Natural killer cell (primary cell): ENCODE data around the gene TEX12. TPM values are rescaled to one million over a fixed set of nuclear protein-coding genes. Genes with fewer than 3 reads are reported as not detected.
"Not testable (repeated sequence)": the region's sequence is repeated elsewhere in the genome, so short reads cannot be mapped to it uniquely, and the experiment has no call there.

Experiments used
- ATAC-seq, 3 donors: fragments of 150-1000 bp in 2 of 3; fragments of 200-7000 bp in 1 of 3; cut with Tn5 transposase; 1 replicate in 1 of 3; 2 replicates in 2 of 3; pipeline ENCODE4 v1.10.0; 2021; ENCODE audit warnings: mild to moderate bottlenecking in 2 of 3, moderate library complexity in 2 of 3
- DNase-seq, 2 donors: peaks; one replicate each; pipeline versions ENCODE4 v3.0.0 to v3.0.0-alpha.2; 2013 to 2021; ENCODE audit warnings: mixed read lengths in 1 of 2
- H3K27ac ChIP-seq: one replicate; pipeline ENCODE4 v1.5.1; 2013; ENCODE audit warnings: mild to moderate bottlenecking, low read length
- H3K27me3 ChIP-seq: one replicate; pipeline ENCODE4 v1.6.1; 2013; ENCODE audit warnings: low read length; ENCODE audit not compliant: control insufficient read depth, insufficient read depth
- H3K36me3 ChIP-seq: one replicate; pipeline ENCODE4 v1.6.1; 2013; ENCODE audit warnings: low read length; ENCODE audit not compliant: control insufficient read depth, insufficient read depth
- H3K4me1 ChIP-seq: one replicate; pipeline ENCODE4 v1.6.1; 2013; ENCODE audit warnings: low read length; ENCODE audit not compliant: control insufficient read depth, insufficient read depth
- H3K4me3 ChIP-seq: one replicate; pipeline ENCODE4 v1.5.1; 2013; ENCODE audit warnings: low read length
- H3K9me3 ChIP-seq: one replicate; pipeline ENCODE4 v1.6.1; 2013; ENCODE audit warnings: low read length; ENCODE audit not compliant: control insufficient read depth, insufficient read depth
- H3K27ac Mint-ChIP-seq, 2 donors: one replicate each; pipeline ENCODE4 v1.8.0; 2022; ENCODE audit warnings: mild to moderate bottlenecking in 2 of 2, mixed read lengths in 2 of 2, moderate library complexity in 1 of 2
- H3K27me3 Mint-ChIP-seq, 2 donors: one replicate each; pipeline ENCODE4 v1.8.0; 2022; ENCODE audit warnings: low read depth in 2 of 2, mixed read lengths in 2 of 2
- H3K36me3 Mint-ChIP-seq: one replicate; pipeline ENCODE4 v1.8.0; 2022; ENCODE audit warnings: mixed read lengths
- H3K4me1 Mint-ChIP-seq, 2 donors: one replicate each; pipeline ENCODE4 v1.8.0; 2022; ENCODE audit warnings: mixed read lengths in 2 of 2
- H3K4me3 Mint-ChIP-seq: one replicate; pipeline ENCODE4 v1.8.0; 2022; ENCODE audit warnings: mild to moderate bottlenecking, moderate library complexity, mixed read lengths
- H3K9me3 Mint-ChIP-seq, 2 donors: one replicate each; pipeline ENCODE4 v1.8.0; 2022; ENCODE audit warnings: mixed read lengths in 2 of 2
- WGBS: methylation state at CpG from one replicate; pipeline ENCODE4 v1.1.7; 2013; ENCODE audit warnings: missing lambda C conversion rate; ENCODE audit not compliant: insufficient coverage; 5-methylcytosine and 5-hydroxymethylcytosine counted together
- intact Hi-C: fragments of 100-400 bp; cut with micrococcal nuclease; formaldehyde crosslinking; loops from one replicate; pipeline ENCODE4 v1.14.2; 2022
- total RNA-seq, 4 donors: library from RNA; stranded (reverse); fragments of 120-200 nt in 1 of 4; gene quantifications; one replicate each; pipeline versions ENCODE4 v1.2.3 to v1.2.4, GENCODE V29; 2013 to 2022
- TF ChIP-seq, protein P1 (sequence below): fragments of 200-600 bp; IDR thresholded peaks from one replicate; pipeline ENCODE4 v1.8.0; 2022; ENCODE audit warnings: antibody characterized with exemption

Gene TEX12
- total RNA-seq, 3 donors from 2014 or later (not counting 1 experiment from before 2014, with no cell fraction given), result 0.45 to 0.82 (median 0.50) TPM

DNA sequence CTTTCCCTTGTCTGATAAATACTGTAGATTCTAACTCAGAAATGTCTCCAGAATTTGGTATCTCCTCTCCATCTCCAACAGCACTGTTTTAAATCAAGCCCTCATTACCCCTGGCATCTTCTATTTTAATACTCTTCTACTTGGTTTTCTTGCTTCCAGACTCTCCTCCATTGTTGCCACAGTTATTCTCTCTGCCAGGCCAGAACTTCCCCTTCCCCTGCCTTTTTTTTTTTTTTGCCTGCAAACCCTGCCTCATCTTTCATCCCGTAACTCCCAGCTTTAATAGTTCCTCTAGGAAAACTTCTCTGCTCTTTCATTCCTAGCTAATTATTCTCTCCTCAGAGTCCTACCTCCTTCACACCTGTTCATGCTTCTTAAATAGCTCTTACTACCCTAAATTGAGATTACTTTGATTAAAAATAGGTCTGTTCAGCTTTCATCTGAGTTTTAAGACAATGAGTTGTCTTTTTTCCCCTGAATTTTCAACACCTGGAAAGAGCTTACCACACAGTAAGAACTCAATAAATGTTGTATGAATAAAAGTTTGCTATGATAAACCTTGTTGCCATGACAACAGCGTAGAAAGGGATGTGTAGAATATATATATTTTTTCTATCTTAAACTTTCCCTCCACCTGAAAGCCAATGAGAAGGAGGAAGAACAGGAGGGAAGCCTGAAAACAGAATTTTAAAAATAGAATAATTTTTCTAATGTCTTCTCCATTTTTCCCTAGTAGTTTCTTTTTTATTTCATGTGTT lies 6.9 kb upstream of the TEX12 start:
- 38% methylated on average over 1 of the region's 2 CpGs for WGBS
- Mint-ChIP-seq H3K4me1 (peaks cover 35 to 40% of the 10 kb centered on the region in 2 donors), H3K27ac (peak overlapping the region in 1 of 2 donors; percentile 17), H3K36me3 (no peaks in the 10 kb centered on the region), H3K4me3 (no peak overlapping the region), H3K27me3 (peaks cover 0 to 5% of the 10 kb centered on the region in 2 donors), H3K9me3 (no peaks in the 10 kb centered on the region)
- ATAC-seq, result no peak
- no peaks in the 10 kb centered on the region for H3K9me3 ChIP-seq
- no peak overlapping the region for H3K4me3 ChIP-seq
- TF ChIP-seq, protein P1, sequence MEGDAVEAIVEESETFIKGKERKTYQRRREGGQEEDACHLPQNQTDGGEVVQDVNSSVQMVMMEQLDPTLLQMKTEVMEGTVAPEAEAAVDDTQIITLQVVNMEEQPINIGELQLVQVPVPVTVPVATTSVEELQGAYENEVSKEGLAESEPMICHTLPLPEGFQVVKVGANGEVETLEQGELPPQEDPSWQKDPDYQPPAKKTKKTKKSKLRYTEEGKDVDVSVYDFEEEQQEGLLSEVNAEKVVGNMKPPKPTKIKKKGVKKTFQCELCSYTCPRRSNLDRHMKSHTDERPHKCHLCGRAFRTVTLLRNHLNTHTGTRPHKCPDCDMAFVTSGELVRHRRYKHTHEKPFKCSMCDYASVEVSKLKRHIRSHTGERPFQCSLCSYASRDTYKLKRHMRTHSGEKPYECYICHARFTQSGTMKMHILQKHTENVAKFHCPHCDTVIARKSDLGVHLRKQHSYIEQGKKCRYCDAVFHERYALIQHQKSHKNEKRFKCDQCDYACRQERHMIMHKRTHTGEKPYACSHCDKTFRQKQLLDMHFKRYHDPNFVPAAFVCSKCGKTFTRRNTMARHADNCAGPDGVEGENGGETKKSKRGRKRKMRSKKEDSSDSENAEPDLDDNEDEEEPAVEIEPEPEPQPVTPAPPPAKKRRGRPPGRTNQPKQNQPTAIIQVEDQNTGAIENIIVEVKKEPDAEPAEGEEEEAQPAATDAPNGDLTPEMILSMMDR, result no peak
- H3K27ac ChIP-seq, result no peak overlapping the region
- H3K27me3 ChIP-seq, result no peaks in the 10 kb centered on the region
- no peak for DNase-seq
- no peaks in the 10 kb centered on the region for H3K36me3 ChIP-seq
- intact Hi-C loops, result no loop called here
- peaks cover 2% of the 10 kb centered on the region for H3K4me1 ChIP-seq

DNA sequence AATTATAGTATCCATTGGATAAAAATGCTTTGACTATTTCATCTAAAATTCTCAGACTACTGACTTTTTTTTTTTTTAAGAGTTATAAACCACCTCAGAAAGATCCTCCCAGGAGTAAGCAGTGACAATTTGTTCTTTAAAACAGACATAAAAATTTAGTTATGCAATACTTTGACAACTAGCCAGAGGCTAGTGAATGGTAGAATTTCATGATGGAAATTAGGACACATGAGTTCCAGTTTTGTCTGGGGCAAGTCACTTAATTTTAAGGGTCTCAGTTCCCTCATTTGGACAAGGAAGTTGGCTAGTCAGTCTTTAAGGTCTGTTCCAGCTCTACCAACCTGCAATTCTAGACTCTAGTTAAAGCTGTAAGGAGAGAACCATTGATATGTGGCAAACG lies 6.2 kb upstream of the TEX12 start:
- no peaks in the 10 kb centered on the region for H3K9me3 ChIP-seq
- no peak overlapping the region for H3K4me3 Mint-ChIP-seq
- no peaks in the 10 kb centered on the region for H3K36me3 Mint-ChIP-seq
- H3K27ac ChIP-seq, result no peak overlapping the region
- no peaks in the 10 kb centered on the region for H3K9me3 Mint-ChIP-seq
- no peak overlapping the region for H3K4me3 ChIP-seq
- H3K27me3 Mint-ChIP-seq, result peaks cover 0 to 5% of the 10 kb centered on the region in 2 donors
- intact Hi-C loops, result no loop called here
- ATAC-seq (no peak), DNase-seq (no peak)
- TF ChIP-seq, protein P1, result no peak
- H3K27me3 ChIP-seq, result no peaks in the 10 kb centered on the region
- no peaks in the 10 kb centered on the region for H3K36me3 ChIP-seq
- peaks cover 36 to 40% of the 10 kb centered on the region in 2 donors for H3K4me1 Mint-ChIP-seq
- H3K4me1 ChIP-seq, result peaks cover 2% of the 10 kb centered on the region
- WGBS, result no CpG with 5 or more reads among the region's 1 CpG
- no peak overlapping the region for H3K27ac Mint-ChIP-seq

DNA sequence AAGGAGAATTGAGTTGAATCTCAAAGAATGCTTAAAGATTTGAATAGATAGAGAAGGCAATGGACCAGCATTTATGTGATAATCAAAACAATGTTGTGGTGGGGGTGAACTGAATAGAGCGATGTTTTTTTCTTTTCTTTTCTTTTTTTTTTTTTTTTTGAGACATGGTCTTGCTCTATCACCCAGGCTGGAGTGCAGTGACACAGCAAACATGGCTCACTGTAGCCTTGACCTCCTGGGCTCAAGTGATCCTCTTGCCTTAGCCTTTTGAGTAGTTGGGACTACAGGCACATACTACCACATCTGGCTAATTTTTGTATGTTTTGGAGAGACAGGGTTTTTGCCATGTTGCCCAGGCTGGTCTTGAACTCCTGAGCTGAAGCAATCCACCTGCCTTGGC lies 5.0 kb upstream of the TEX12 start:
- H3K36me3 ChIP-seq, H3K9me3 Mint-ChIP-seq, DNase-seq, H3K4me1 ChIP-seq, H3K36me3 Mint-ChIP-seq, ATAC-seq, intact Hi-C loops, H3K27me3 ChIP-seq, H3K27ac Mint-ChIP-seq, H3K27me3 Mint-ChIP-seq, H3K9me3 ChIP-seq, H3K4me3 ChIP-seq, H3K27ac ChIP-seq: not testable (repeated sequence)
- Mint-ChIP-seq H3K4me1 (peaks cover 36 to 40% of the 10 kb centered on the region in 2 donors), H3K4me3 (peak overlapping the region; percentile 47)
- WGBS, result 71% methylated on average over 1 of the region's 1 CpG

DNA sequence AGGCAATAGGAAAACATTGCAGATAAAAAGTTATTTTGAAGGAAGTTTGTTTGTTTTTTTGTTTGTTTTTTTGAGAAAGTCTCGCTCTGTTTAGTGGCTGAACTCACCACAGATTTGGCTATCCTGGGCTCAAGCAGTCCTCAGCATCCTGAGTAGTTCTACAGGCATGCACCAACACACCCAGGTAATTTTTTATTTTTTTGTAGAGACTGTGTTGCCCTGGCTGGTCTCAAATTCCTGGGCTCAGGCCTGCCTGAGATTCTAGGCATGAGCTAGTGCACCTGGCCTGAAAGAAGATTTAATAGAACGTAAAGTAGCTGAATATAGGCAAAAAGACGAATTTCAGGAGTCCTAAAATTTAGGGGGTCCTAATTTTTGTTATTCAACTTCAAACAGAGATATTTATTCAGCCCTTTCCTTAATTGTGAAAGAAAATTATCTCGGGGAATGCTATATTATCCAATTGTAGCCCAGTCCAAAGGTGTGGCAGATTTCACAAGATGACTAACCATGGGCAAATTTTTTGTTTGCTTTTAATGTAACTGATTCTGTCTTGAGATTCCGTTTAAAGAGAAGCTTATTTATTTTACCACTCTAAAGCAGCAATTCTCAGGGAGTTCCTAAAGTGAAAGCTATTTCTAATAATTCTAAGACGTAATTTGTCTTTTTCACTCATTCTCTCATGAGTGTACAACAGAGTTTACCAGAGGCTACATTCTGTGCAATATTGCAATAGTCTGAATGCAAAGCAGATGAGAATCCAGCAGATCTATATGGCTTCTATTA lies 4.2 kb upstream of the TEX12 start:
- DNase-seq, result no peak
- intact Hi-C loops, result no loop called here
- Mint-ChIP-seq H3K9me3 (no peaks in the 10 kb centered on the region), H3K27ac (peak overlapping the region in 1 of 2 donors; percentile 83), H3K4me3 (peak overlapping the region; percentile 65), H3K4me1 (peaks cover 36 to 40% of the 10 kb centered on the region in 2 donors), H3K36me3 (no peaks in the 10 kb centered on the region), H3K27me3 (peaks cover 0 to 5% of the 10 kb centered on the region in 2 donors)
- ATAC-seq, result no peak
- Histone ChIP-seq H3K36me3 (no peaks in the 10 kb centered on the region), H3K27ac (no peak overlapping the region), H3K4me3 (peak overlapping the region; percentile 41), H3K9me3 (no peaks in the 10 kb centered on the region), H3K27me3 (no peaks in the 10 kb centered on the region), H3K4me1 (peaks cover 2% of the 10 kb centered on the region)
- 87% methylated on average over 4 of the region's 6 CpGs for WGBS
- TF ChIP-seq, protein P1, result no peak
